HG02973 (cell line): ENCODE results near the gene KCTD12.

Source experiments
- ATAC-seq: cut with Tn5 transposase; IDR thresholded peaks from one replicate; pipeline ENCODE4 v1.9.1; 2021; ENCODE audit warnings: moderate library complexity; ENCODE audit not compliant: unreplicated experiment

The KCTD12 gene

DNA sequence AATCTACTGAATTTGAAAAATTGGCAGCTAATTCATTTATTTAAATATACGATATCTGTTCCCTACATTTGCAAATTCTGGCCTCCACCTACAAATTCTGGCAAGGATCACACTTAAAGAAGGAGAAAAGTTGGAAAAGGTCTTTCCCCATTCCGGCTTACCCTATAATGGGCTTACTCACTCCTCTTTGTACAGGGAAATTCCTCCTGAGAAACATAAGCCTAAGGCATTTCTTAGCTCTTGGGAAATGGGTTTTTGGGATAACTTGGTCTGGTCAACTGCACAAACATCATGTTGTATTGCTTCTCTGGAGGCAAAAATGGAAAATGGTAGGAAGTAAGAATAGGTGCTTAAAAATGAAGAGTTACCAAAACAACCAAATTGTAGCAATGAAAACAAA lies 25.5 kb downstream of the KCTD12 start:
- no peak for ATAC-seq

DNA sequence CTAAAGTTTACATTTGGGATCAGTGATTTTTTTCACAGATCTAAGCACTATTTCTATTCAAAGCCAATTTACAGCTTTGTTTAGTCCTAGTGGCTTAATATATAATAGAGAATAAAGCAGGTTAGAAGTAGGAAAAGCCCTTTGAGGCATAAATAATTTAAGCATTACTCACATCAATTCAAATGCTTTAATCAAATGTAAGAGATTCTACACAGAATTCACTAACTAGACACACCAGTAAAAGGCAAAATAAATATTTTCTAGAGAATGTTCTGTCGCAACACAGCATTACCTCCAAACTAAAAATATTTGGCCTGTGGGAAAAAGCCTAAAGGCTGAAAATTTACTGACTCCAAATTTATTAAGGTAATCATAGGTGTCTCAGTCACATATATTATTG lies 31.3 kb downstream of the KCTD12 start:
- ATAC-seq, result no peak

DNA sequence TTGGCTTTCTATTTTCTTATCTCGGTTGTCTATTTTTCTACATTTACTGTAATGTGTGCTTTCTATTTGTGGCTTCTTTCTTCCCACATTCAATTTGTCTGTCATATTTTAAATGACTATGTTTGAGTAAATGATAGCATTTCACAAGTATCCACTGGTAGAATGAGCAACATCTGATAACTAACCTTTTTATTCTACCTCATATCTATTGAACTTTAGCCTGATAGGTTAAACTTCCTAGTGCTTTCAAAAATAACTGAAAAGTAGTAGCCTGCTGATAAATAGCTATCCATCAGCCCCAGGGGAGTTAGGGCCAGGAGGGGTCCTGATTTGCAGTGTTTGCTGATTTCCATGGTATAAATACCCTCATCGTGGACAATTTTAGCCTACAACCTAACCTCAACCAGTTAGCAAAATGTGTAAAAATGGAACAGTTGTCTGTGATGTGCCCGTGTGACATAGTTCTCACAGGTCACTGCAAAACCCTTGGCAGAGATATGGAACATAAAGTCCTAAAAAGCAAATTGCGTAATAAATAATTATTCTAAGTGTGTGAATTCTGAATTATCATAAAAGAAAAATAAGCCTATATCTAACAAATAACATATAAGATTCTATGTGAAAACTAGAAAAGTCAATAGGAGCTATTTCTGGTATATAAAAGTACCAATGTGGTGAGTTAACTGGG lies 32.1 kb downstream of the KCTD12 start:
- ATAC-seq, result no peak

DNA sequence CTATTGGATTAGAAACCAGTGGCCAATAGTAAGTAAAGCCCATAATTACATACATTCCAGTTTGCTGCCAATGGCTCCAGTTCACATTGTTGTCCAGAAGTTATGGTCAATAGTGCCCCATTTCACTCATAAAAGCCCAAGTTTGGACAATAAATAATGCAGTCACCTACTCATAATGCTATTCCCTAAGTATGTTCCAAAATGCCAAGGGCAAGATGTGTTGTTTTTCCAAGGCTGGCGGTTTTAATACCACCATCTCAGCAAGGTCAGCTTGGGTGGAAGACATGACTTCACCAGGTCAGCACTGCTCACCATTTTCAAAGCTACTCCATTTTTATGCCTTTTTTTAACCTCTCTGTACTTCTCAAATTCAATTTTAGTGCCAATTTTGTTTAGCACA lies 32.7 kb downstream of the KCTD12 start:
- no peak for ATAC-seq

DNA sequence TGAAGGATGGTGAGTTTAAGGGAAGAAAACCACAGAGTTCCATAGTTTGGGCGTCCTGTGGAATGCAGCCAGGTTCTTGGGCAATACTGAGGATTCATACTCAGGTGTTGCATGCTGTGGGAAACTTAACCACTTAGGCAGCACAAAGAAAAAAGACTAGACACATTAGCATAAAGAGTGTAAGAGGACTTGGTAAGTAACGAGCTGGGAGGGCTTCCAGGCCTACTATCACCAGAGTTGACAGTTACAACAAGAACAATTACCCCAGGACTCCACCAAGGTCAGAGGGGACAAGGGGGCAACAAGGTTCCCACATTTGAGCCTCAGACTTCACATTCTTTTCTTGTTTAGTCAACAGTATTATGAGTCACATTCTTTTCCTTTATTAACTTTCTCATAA lies 33.2 kb downstream of the KCTD12 start:
- ATAC-seq, result no peak

DNA sequence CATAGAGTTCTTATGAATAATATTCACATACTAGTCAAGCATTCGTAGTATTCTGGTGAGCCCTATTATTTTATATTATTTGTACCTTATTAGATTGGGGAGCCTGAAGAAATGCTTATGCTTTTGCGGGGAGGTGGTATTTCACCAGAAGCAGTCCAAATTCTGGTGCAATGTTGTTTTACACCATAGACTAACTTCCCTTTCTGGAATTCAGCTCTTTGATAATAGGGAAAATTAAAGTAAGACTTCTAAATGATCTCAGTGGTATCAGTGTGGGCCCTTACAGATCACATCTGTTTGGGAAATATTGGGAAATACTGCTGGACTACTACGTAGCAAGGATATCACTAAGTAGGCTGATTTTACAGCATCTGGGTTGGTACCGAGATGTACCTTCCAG lies 34.2 kb downstream of the KCTD12 start:
- ATAC-seq, result no peak

DNA sequence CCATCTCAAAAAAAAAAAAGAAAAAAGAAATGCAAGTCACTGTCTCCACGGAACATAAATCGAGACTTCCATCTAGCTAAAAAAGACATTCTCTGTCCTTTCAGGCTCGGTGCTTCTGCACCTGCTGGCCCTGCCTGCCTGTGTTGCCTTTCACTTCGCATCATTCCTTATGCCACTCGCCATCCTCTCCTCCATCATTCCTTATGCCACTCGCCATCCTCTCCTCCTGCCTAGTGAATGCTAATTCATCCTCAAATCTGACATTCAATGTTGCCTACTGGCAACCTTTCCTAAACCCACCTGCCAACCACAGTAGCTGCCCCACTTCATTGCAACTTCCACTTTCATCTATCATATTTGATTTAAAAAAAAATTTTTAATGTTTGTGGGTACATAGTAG lies 36.7 kb downstream of the KCTD12 start:
- ATAC-seq, result no peak

DNA sequence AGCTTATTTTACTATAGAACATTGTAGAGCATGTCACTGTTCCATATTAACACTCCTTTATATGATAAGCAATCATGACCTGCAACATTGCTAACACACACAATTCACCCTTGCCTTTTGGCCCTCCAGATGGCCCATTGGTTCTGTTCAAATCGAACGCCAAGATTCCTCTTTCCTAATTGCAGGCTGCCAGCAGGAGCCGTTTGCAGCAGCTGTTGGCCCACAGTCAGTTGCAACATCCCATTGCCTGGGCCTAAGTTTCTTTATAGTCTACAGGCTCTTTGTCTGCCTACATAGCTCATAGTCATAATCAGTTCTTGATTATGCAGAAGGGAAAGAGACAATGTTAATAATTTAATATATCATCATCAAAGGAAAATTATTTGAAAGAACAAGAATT lies 37.6 kb downstream of the KCTD12 start:
- ATAC-seq, result no peak

DNA sequence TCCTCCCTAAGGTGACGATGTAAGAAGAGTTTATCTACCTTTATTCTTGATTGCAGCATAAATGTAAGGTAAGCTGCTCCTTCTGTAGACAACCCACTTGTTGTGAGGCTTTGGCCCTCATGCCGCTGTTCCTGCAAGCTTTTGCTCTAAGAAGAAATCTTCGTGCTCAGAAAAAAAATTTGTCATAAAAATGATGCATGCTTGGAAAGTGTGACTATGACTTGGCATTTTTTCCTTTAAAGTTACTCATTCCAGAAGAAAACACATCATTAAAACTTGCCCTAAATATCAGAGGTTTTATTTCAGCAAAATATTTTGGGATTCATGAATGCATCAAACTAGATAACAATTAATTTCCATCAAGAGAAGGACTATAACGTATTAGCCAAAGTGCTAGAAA lies 39.8 kb downstream of the KCTD12 start:
- ATAC-seq, result no peak

DNA sequence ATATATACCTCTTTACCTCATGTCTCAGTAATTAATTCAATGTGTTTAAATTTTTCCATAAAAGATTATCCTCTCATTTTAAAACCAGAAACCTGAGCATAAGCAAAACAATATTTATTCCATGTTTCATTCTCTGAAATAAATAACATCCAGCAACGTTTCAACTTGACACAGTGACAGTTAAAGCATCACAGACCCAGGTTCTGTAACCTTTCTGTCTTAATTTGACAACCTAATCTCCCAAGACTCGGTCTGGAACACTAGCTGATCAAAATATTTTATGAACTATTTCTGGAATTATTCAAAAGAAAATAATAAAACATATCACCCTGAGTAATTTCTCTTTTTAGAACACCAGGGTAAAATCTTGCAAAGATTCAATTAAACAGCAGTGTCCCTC lies 40.3 kb downstream of the KCTD12 start:
- ATAC-seq, result no peak

DNA sequence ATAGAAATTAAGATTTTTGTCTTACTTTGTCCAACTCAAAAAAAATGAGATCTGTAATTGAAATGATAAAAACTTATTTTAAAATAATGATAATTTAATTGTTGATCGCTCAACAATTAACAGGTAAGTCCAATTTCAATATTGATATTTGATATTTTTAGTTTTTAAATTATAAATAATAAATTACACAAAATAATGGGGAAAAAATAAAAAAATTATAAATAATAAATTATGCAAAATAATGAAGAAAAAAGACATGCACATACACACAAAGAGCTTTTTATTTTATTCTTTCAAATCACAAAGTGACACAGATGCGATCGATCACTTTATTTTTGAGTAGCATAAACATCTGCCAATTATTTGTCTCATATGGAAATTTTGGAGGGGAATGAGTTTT lies 40.8 kb downstream of the KCTD12 start:
- ATAC-seq, result no peak

DNA sequence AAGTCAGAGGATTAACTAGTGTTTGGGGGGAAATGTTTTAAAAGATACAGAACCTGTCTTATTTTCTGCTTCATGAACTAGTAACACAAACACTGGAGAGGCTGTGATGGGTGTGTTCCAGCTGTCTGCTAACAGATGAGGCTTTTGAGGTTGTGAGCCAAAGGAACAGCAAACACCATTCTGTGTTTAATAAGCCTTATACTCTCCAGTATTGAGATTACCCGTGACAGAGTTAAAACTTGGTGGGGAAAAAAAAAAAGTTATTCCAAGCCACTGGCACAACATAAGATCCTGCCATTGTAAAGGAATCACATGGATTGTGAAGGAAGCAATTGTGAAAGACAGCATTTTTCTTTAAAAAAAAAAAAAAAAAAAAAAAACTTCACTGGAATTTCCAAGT lies 48.4 kb downstream of the KCTD12 start:
- no peak for ATAC-seq

DNA sequence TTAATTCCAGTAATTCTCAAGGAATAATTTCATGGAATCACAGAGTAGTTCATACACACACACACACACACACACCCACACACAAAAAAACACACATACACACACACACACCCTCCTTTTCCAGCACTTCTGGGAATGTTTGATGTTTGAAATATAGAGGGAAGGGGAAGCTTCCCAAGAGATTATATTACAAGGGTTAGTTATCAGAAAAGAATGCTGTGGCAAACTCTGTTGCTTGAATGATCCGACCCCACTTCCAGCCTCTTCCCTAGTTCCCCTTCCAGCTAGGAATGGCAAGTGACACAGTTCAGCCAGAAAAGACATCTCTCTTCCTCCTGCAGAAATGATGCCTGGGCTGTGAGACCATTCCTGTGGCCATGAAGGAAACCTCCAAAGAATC lies 49.9 kb downstream of the KCTD12 start:
- ATAC-seq, result no peak

DNA sequence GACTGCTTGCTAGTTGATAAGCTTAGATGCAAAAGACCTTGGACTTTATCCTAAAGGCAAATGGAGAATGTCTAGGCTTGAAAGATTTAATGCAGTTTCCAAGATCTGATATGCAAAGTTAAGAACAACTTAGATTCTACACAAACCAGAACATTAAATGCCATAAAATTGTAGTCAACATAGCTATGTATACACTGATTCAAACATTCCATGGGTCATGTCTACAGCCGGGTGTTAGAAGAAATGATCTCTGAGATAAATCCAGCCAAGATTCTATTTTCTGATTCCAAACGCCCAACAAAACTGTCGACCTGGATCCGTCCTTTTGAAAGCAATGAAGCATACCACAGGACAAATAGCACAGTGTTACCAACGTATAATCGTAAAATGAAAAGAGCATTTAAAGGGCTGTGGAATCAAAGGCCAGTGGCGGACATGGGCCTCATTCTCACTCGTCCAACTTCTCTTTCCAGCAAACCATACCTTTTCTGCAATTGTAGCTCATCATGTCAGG lies 52.7 kb downstream of the KCTD12 start:
- ATAC-seq, result no peak

DNA sequence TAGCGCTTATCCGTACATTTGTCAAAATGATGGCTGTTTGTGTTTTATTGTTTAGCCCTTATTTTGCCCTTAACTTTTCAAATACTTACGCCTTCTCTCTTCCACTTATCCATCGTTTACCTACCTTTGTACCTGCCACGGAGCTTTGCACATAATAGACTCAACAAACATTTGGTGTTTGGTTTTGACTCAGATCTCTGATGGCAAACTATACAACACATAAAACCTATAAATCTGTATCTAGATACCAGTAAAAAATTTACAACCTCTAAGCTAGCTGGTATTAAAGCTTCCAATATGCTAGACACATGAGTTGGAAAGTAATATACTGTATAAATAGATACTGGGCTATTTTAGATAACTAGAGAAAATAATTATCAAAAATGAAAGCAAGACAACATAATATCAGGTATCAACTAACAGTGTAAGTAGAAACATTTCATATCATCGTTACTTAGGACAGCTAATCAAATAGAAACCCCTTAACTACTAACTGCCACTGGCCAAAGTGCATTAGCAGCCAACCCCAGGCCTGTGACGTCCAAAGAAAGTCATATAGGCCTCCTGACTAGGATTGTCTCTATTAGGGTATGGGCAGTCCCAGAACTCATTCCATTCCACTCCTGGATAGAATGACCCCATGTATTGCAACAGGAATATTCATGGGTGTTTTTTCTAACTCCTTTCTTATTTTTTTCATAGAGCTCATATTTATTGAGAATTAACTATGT lies 53.8 kb downstream of the KCTD12 start:
- ATAC-seq, result no peak

DNA sequence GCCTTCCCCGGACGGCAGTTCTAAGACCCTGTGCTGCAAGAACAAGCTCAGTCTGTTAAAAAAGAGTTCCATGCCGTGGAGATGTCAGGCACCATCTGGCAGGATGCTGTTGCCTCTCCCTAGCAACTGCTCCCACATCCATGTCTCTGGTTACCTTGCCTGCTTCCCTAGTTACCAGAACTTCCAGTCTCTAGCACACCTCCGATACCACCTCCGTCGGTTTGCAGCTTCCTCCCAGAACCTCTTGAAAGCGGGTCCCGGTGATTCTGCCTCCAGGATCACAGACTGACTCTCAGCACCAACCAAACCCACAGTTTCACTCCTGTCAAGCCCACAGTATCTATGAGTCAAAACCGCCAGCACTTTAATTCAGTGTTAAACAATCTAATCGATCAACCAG lies 55.4 kb downstream of the KCTD12 start:
- no peak for ATAC-seq
